GM19463 (cell line): ENCODE data around the gene IL22.

Source experiments
- ATAC-seq: cut with Tn5 transposase; IDR thresholded peaks from one replicate; pipeline ENCODE4 v1.9.1; 2021; ENCODE audit warnings: mild to moderate bottlenecking, moderate library complexity; ENCODE audit not compliant: unreplicated experiment

IL22 gene

DNA sequence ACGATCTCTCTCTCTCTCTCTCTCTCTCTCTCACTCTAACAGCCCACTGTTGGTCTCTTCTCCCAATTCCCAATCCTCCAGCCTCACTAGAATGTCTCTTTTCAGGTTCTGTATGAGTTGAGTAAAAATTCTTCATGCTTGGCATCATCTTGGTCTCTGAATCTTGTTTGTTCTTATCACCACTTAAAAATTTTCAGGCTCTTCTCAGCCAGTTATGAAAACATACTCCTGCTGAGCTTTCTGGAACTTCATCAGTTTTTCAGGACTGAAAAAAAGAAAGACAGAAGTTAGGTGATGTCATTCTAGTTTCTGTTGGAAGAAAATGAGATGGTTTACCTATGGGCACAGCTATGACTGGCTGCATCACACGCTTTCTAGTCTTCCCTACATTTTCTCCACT, 11.5 kb upstream of the IL22 start:
- no peak for ATAC-seq

DNA sequence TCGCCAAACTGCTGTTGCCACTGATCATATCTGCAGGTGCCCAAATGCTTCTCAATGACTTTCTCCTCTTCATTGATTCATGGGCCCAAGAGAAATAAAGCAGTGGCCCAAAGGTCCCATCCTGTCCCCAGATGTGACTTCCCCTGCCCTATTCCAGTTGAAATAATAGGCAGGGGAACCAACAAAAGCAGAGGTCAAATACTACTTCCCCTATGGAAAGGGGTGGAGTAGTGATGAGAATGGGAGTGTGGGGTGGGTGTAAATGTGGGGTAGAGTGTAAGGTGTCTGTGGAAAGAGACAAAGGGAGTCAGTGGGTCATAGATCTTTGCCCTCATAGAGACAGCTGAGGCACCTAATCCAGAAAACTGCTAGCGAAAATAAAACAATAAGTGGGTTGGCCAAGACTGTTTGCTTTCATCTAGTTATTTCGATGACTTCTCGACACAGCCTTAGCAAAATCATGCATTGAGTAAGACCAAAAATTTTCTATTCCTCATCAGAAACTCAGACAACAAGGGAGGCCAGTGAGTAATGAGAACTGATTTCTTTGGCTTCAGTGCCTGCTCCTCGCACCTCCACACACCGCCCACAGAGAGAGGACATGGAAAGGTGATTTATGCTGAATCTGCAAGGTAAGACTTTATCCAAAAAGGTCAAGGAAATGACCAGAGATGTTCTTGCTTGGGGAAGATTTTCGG, 10.9 kb upstream of the IL22 start:
- no peak for ATAC-seq

DNA sequence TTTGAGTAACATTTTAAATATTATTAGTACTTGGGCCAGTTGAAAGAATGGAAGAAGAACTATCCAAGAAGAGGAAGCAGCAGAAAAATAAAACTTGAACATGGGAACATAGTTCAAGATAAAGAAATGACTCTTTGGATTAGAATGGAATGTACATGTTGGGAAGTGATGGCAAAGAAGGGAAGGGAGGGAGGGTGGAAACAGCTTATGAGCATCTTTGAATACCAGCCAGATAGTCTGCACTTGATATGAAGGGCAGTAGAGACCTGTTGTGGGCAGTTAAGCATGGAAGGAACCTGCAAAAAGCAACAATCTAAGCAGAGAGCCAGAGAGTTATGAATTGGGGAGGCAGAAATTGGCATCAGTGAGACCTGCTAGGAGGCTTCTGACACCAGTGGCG, 10.0 kb upstream of the IL22 start:
- no peak for ATAC-seq

DNA sequence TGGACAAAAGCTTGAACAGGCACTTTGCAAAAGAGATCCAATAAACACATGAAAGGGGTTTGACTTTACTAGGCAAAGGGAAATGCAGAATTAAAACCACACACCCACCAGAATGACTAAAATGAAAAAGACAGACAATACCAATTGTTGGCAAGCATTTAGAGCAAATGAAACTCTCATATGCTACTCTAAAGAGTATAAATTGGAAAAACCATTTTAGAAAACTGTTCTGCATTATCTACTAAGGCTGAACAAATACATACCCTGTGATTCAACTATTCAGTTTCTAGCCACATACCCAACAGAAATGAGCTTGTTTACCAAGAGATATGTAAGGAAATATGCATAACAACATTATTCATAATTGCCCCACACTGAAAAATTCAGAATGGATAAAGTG, 8.5 kb upstream of the IL22 start:
- no peak for ATAC-seq

DNA sequence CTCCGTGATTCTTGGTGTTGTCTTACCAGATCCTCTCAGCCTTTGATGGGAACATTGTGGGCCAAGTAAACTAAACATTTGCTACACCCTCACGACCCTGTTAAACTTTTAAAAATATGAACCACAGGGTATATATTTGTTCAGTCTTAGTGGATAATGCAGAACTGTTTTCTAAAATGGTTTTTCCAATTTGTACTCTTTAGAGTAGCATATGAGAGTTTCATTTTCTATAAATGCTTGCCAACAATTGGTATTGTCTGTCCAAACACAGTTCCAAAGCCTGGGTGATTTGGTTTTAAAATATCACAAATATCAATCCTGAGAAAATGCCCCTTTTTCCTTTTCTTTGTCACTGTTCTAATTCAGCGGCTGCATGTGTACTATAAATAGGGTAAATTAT, 6.7 kb upstream of the IL22 start:
- no peak for ATAC-seq

DNA sequence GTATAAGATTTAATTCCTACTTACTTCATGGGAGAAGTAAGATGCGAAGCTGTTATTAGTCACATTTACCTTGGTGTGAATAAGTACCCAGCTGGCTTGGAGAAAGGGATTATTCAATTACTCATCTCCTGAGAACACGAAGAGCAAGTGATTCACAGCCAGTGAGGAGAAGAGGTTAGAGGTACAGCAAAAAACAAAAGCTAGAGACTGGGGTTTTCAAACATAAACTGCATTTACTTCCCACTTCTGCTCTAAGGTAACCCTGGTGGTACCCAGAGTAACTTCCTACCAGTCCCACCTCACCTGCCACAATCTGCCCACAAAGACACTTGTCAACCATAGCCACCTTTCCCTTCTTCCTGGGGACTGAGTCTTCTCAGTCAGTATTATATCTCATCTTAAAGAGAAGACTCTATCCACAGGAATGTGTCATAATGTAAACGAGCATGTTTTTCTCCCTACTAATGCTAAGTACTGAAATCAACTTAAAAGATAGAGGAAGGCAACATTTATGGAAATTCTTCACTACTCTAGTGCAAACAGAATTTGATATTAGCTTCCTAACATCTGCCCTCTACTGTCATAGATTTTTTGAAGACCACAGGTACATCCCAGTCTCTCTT, 6.0 kb upstream of the IL22 start:
- ATAC-seq, result no peak

DNA sequence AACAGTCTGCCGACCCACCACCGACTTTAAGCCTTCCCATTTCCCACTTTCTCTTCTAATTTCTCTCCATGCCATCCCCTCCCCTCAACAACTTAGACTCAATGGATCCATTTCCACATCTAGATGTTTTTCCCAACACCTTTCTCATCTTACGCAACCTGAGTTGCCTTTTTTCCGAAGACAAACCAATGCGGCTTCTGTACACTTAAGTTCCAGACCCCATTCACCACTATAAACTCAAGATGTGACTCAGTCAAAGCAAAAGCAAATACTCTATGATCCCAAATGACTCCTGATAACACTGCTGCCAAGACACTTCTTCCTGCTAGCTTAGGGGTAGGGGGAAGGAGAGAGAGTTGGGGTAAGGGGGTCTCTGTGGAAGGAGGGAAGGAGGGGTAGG, 1.3 kb downstream of the IL22 start:
- ATAC-seq, result no peak

DNA sequence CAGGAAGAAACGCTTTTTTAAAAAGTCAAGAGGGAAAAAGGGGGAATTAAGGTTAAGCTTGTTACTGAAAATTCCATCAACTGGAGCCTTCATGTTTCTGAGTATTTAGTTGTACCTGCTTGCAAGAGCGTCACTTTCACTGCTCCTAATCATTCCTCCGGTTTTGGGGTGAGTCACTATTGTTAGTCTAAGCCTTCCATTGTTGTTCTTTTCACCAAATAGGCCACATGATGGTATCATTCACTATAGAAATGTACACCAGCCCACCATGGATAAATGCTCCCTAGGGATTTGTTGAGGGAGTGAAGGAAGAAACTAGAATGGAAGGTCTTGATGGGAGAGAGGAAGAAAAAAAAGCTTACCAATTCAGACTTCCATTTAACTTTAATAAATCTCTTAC, 3.0 kb downstream of the IL22 start:
- no peak for ATAC-seq

DNA sequence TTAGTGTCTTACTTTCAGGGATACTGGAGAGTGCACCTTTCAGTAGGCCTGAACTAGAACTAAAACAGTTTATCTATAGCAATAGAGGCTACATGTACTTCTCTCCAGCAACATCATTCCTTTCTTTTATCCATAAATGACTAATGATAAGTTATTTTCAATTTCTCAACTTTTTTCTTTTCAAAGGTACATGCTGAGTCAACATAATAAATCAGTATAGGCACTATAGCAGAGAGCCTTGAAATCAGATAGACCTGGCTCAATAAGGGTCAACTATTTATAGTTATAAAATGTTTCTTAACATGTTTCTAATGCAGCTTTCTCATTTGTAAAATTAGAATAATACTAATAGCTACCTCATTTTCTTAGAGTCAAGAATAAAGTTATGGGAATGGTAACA, 5.6 kb downstream of the IL22 start:
- ATAC-seq, result no peak

DNA sequence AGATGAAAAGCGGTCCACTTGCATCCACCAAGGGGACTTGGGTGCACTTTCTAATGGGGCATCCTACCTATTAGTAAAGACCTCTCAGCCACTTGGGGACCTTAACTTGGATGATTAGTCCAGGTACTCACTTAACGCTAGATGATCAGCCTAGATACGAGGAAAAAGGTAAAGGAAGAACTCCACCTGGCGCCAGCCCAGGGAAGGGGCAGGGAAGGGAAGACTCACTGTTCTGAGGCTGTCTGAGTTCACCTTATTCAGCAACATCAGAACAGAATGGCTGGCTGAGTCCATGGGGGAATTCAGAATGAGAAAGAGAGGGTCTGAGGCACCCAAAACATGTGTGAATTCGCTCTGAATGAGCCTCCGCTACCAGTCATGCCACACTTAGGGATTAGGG, 7.1 kb downstream of the IL22 start:
- ATAC-seq, result no peak

DNA sequence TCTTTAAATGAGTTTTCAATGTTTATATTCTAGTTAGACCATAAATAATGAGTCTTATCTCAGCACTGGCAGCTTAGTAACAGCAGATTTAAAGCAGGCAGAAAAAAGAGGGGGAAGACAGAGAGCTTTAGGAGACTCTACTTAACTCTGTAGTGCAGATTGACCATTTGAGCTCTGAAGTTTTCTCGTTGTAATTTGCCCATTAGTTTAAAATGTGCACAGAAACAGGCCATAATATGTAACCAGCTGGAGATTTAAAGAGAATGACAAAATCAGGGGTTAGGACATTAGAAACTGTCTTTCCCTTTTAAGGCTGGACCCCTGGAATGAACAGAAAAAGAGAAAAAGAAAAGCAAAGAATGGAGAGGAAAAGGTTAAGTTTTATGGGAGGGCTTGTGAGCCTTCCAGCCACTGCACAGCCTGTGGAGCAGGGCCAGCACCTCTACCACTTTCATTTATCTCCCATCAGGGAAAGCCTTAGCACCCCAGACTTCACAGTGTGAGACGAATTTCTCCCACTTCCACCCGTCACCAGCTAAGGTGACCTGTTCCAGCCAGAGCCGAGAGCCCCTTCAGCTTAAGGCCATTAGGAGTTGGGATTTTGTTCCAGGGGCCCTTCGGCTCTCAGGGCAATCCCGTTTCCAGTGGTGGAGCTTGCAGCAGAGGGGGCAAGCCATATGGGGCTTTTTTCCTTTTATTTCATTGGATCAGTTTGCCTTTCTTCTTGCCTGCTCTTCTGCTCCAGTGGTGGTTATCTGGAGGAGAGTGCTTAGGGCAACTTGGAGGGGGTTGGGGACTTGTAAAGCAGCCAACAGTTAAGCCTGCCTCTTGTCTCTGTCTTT, 8.0 kb downstream of the IL22 start:
- ATAC-seq, result no peak

DNA sequence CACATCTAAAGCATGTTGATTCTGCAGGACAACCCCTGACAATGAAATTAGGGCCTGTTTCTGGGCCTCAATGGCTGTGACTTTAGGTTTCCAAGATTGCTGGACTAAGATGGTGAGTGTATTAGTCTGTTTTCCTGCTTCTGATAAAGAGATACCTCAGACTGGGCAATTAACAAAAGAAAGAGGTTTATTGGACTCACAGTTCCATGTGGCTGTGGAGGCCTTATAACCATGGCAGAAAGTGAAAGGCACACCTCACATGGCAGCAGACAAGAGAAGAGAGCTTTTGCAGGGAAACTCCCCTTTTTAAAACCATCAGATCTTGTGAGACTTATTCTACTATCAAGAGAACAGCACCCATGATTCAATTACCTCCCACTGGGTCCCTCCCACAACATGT, 10.6 kb downstream of the IL22 start:
- ATAC-seq, result no peak

DNA sequence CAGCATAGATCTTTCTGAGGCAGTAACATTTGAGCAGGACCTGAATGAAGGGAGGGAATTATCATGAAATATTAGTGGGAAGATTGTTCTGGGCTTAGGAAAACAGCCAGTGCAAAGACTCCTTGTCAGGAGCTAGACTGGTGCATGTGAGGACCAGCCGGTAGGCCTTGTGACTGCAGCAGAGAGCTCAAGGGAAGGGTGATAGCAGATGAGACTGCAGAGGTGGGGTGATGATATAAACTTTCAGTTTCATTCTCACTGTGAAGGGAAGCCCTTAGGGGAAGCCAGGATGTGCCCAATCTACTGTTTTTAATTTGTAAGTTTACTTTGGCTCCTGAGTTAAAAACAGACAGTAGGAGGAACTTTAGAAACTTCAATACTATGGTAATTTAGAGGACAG, 12.4 kb downstream of the IL22 start:
- ATAC-seq, result peak; percentile 97

DNA sequence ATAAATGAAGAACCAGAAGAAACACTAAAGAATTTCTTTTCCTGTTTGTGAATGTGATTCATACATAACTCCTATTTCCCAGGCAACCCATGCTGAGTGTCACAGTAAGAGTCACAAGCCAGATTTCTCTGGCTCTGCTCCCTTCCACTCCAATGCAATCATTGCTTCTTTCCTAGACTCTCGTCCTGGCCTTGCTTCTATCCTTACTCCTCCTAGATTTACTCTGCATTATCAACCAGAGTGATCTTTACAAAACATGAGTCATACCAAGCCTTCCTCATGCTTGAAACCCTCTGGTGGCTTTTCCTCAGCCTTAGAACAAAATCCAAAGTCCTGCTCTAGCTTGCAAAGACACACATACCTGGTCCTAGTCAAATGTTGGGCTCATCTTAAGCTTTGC, 13.3 kb downstream of the IL22 start:
- no peak for ATAC-seq

DNA sequence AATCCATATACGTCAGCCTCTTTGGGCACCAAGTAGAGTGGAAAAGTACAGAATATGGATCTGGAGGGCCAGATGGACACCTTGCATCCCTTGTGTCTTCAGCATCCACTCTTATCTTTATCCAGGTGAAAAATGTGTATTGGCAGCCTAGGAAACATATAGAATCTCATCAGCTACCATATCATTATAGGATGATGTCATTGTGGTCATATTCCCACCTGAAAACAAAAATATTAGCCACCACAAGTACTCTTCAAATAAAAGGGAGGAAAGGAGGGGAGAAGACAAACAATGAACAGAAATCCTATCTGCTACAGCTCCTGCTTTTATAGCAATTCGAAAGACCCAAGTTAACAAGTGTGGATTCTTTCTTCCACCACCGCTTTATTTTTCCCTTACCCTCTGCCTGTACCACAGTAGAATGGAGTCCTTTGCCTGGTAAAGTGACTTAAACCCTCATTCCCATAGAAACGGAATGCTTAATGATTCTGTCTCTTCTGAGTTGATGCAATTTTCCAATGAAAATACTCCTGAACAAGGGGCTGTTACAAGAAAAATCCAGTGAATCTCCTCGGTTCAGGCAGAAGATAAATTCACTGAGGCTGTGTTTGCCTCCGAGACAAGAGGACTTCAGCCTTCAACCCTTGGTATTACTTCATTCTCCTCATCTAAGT, 14.0 kb downstream of the IL22 start:
- ATAC-seq, result no peak

DNA sequence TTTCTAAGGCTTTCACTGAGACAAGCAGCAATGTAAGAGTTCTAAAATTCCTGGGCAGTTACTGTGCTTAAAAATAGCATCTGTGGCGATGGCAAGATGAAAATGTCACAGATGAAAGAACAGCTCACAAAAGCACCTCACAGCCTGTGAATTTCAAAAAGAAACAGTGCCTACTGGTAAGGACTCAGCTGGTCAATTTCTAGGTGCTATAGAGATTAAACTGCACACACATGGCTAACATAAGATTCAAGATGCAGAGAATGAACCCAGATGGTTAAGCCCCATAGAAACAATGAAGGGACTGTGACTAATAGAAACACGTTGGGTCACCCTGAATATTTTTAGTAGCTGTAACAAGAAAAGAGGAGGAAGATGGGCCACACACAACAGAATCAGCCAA, 15.8 kb downstream of the IL22 start:
- no peak for ATAC-seq

DNA sequence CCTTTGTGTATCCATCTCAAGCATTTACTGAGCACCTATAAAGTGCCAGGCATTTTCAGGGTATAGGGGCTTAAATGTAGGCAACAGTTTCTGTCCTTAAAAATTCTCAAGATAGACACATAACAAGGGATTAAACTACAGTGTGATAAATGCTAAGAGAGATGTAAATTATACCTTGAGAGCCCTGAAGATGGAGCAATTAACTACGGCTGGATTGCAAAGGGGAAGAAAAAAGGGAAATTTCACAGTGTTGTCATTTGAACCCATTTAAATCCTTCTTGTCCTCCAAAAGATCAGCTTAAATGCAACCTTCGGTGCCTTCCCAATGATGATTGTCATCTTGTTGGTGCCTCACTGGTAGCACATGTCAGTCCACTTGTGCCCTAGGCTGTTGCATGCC, 16.3 kb downstream of the IL22 start:
- ATAC-seq, result no peak

DNA sequence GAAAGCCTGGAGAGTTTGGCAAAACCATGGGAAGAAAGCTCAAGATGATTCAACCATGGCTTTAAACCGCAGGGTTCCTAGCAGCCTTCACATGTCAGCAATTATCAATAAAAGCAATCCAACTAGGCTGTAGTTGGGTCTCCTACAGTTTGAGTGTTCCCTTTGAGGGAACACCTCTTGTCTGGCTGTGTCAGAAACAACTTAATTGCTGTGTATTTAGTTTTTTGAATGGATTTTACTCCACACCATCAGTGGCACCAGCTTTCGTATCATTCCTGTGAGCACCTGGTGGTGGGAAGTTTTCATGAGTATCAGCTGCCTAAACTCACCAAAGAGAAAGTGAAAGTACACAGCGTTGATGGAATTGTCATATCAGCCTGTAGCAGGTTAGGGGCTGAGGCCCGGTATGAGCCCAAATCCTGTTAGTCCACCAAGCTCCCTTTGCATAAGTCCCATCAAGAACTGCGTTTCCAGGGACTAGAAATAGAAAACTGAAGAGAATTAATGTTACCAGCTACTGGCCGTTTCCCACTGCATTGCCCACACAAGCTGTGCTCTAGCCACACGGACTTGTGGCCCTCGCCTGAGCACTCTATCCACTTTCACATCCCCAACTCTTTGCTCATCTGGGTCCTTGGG, 16.9 kb downstream of the IL22 start:
- ATAC-seq, result peak; percentile 56

DNA sequence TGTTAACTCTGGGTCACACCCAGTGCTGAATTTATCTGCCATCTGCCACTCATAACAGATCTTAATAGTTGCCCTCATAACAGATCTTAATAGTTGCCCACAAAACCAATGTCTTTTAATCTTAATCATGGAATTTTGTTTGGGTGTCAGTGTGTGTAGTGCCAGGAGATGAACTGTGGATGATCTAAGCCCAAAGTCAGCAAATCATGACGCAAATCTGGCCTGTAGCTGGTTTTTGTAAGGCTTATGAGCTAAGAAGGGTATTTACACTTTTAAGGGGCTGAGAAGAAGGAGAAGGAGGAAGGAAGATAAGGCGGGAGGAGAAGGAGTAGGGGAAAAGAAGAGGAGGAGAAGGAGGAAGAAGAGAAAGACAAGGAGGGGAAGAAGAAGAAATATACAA, 17.8 kb downstream of the IL22 start:
- no peak for ATAC-seq

DNA sequence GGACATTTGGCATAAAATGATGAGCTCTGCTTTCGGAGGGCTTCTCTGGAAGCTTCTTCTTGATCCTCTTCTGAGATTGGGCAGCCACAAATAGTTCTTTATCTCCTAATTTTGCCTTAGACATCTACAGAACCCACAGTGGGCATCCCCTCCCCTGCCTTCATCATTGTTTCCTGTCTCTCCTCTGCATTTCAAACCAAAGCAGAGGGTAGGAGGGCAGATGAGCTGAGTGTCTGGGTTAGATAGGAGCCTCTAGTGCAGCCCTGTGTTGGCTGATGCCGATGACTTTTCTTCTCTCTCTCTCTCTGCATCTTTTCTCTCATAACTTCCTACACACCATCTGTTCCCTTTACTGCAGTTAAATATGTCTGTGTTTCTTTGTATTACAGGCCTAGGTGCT, 19.3 kb downstream of the IL22 start:
- no peak for ATAC-seq

DNA sequence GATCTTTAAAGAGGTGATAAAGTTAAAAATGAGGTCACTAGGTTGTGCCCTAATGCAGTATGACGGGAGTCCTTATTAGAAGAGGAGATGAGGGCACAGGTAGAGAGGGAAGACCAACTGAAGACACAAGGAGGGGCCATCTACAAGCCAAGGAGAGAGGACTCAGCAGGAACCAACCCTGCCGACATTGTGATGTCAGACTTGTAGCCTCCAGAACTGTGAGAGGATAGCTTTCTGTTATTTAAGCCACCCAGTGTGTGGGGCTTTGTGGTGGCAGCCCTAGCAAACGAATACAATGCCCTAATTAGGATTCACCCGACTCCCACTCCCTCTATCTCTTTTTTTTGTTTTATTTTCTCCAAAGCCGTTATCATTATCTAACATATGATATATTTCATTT, 19.9 kb downstream of the IL22 start:
- ATAC-seq, result no peak
